IPS-11a (cell line): ENCODE data around the gene ACO2.

ENCODE experiments used
- H3K4me3 ChIP-seq: one replicate; pipeline ENCODE4 v1.5.1; 2013; ENCODE audit warnings: low read depth, low read length, control low read depth

The ACO2 gene

DNA sequence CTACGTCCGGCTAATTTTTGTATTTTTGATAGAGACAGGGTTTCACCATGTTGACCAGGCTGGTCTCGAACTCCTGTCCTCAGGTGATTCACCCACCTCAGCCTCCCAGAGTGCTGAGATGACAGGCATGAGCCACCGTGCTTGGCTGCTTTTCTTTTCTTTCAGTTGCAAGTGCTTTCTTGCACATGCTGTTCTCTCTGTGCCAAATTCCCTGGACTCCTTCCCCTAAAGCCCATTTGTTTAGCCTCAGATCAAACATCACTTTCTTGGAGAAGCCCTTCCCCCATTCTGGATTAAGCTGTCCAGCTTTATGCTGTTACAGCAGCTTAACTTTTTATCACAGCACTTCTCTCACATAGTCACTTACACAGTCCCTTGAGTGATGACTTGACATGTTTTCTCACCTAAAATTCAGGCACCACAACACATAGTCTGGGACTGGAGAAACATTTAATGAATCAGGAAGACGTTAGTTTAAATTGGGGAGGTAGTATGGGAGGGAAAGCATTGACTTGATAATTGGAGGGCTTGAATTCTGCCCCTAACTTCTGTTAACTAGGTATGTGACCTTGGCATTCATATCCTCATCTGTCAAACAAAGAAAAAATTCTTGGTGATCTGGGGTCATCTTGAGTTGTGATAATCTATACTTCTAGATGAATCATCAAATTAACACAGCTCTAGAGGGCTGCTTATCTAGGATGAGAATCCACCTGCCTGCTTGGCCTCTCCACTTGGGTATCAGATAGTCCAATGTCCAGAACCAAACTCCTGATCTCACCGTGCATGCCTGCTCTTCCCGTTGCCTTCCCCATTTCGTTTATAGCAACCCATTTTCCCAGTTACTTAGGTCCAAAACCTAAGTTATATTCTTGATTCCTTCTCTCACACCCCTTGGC is 18.4 kb downstream of the ACO2 start:
- no peak overlapping the region for H3K4me3 ChIP-seq

- H3K4me3 ChIP-seq, result no peak overlapping the region
Observed at GRCh38 chr22:41488076-41488475, 19.2 kb downstream of the ACO2 start.

DNA sequence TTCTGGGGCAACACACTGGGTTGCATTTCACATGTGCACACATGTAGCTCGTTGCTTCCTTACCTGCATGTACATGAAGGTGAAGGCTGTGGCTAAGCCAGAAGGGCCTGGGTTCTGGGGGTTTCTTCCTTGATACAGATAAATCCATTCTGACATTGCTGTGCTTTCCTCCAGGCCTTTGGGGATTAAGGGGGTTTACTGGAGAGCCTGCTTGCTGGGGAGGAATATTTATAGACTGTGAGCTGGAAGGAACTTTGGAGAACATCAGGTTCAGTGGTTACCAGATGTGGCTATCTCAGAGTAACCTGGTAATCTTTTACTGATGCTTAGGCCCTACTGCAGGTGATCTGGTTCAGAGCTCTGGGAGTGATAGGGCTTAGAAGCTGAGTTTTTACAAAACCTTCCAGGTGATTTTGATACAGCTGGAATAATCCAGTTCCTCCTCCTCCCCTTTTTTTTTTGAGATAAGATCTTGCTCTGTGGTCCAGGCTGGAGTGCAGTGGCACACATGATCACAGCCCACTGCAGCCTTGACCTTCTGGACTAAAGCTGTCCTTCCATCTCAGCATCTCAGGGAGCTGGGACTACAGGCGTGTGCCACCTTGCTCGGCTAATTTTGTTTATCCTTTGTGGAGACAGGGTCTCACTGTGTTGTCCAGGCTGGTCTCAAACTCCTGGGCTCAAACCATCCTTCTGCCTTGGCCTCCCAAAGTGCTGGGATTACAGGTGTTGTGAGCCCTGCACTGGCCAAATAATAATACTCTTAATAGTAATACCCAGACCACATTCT is 19.9 kb downstream of the ACO2 start:
- H3K4me3 ChIP-seq, result no peak overlapping the region

- no peak overlapping the region for H3K4me3 ChIP-seq
Observed at GRCh38 chr22:41491374-41492100, 22.6 kb downstream of the ACO2 start.

- no peak overlapping the region for H3K4me3 ChIP-seq
Observed at GRCh38 chr22:41498303-41498835, 29.5 kb downstream of the ACO2 start.

- no peak overlapping the region for H3K4me3 ChIP-seq
Observed at GRCh38 chr22:41499624-41500280, 30.8 kb downstream of the ACO2 start.

DNA sequence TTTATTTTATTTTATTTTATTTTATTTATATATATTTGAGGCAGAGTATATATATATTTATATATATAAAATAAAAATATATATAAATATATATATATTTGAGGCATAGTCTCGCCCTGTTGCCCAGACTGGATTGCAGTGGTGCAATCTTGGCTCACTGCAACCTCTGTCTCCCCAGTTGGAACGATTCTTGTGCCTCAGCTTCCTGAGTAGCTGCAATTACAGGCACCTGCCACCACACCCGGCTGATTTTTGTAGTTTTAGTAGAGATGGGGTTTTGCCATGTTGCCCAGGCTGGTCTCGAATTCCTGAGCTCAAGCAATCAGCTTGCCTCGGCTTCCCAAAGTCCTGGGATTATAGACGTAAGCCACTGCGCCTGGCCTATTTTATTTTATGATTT is 31.4 kb downstream of the ACO2 start:
- no peak overlapping the region for H3K4me3 ChIP-seq

- H3K4me3 ChIP-seq, result no peak overlapping the region
Observed at GRCh38 chr22:41501209-41501608, 32.3 kb downstream of the ACO2 start.

DNA sequence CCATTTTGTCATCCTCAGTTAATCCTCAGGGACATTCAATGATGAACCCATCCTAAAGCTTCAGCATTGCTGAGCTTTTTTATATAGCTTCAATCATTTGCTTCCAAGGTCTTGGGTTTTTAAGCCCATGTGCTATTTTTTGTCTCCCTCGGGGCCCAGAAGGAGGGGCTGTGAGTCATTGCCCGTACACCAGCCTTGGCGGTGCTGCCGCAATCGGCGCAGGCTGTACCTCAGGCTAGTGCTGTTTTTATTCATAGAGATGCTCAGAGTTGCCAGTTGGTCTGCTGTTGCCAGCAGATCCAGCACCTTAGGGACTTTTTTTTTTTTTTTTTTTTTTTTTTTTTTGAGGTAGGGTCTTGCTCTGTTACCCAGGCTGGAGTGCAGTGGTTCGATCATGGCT is 35.5 kb downstream of the ACO2 start:
- no peak overlapping the region for H3K4me3 ChIP-seq

DNA sequence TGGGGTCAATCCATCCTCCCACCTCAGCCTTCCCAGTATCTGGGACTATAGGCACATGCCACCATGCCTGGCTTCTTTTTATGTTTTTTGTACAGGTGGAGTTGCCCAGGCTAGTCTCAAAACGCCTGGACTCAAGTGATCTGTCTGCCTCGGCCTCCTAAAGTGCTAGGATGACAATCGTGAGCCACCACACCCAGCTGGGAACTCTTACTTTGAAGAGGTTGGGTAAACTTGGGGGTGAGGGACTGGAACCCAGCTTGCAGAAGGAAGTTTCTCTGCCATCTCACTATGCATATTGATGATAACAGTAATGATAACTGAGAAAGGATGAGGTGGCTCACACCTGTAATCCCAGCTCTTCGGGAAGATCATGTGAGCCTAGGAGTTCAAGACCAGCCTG is 35.9 kb downstream of the ACO2 start:
- H3K4me3 ChIP-seq, result no peak overlapping the region

DNA sequence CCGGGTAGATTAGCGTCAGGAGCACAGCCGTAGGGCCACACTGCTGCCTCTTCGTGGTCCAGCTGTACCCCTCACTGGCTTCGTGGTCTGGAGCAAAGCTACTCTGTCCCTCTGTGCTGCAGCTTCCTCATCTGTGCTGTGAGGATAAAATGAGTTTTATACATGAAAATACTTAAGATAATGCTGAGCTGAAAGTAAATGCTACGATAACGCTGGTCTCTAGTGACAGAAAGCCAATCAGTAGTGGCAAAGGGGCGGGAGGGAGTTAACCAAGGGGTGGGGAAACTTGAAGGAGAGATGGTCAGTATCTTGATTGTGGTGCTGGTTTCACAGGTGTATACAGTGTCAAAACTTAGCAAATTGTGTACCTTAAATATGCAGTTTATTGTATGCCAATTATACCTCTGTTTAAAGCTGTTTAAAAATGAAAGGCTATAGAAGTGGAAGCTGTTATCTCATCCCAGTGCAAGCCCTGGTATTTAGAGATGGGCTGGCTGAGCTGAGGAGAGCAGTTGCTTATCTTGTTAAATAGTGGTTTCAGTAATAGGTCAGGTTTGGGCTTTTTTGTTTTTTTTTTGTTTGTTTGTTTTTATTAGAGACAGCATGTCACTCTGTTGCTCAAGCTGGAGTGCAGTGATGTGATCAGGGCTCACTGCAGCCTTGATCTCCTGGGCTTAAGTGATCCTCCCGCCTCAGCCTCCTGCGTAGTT is 36.7 kb downstream of the ACO2 start:
- no peak overlapping the region for H3K4me3 ChIP-seq

DNA sequence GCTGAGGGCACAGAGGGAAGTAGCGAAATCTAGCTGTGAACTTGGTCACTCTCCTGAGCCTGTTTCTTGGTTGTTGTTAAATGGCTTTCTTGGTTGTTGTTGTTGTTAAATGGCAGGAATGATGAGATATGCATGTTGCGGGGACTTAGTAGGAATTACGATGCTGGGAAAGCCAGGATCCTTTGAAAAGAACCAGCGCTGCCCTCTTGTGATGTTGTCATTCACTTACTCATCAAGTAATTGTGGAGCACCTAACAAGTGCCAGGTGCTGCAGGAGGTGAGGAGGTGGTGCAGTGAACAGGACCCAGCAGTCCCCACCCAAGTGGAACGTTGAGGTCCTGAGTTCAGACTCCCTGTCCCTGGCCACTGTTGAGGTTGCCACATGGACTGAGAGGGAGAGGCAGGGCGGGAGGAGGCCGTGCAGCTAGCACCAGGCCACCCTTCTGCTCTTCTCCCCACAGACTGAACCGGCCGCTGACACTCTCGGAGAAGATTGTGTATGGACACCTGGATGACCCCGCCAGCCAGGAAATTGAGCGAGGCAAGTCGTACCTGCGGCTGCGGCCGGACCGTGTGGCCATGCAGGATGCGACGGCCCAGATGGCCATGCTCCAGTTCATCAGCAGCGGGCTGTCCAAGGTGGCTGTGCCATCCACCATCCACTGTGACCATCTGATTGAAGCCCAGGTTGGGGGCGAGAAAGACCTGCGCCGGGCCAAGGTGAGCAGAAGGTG is 38.6 kb downstream of the ACO2 start:
- H3K4me3 ChIP-seq, result no peak overlapping the region

DNA sequence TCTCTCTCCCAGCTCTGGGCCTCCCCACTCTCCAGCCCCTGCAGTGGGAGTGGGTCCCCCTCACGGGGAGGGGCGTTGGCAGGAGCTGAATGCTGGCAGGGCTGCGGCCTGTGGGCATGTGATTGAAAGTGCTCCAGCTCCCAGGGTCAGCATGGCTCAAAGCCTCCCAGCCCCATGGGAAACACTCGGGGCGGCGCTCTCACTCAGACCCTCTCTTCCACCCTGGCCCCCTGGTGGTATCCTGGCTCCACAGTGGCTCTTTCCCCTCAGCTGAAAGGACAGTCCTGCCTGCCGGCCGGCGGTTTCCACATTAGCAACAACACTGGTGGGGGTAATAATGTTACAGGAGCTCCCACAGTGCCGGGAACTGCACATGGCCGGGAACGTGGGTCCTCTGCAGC is 39.9 kb downstream of the ACO2 start:
- no peak overlapping the region for H3K4me3 ChIP-seq

DNA sequence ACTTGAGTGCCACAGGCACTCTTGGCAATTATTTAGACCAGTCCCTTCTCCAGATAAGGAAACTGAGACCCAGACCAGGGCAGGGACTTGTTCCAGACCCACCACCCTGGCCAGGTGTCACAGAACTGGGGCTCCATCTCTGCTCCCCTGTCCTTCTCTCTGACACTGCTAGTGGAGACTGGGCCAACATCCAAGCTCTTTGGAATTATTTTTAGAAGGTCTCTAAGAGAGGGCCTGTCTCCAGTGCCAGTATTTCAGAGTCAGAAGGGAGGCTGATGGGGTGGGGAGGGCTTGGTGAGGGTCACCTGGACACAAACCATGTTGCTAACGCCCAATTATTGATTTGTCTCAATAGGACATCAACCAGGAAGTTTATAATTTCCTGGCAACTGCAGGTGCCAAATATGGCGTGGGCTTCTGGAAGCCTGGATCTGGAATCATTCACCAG is 42.6 kb downstream of the ACO2 start:
- no peak overlapping the region for H3K4me3 ChIP-seq

DNA sequence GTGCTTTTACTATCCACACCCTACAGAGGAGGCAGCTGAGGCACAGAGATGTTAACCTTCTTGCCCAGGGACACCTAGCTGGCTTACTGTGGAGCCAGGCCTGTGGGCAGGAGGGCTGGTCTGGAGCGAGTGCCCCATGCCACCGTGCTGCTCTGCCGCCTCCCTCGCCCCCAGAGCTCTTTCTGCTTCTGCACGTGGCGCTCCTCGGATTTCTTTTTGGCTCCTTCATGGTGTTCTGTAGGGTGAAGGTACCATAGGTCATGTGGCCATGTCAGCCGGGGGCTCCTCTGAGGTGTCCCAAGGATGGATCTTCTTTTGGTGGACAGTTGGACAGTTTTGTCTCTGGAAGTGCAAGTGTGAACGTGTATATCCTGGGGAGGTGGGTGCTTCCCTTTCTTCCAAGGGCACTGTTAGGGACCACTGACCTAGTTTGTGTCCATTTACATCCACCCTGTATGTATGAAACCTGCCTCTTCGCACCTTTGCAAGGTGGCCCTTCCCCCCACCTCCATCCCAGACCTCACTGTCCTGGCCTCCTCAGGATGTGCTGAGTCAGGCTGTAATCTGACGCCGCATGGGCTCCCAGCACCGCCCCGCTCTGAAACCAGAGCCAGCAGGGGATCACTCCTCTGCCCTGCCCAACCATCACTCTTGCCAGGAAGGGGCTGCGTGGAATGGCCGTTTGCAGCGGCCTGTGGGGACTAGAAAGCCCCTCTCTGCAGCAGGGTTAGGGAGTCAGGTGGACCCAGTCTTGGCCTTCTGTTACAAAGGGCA is 43.7 kb downstream of the ACO2 start:
- no peak overlapping the region for H3K4me3 ChIP-seq

DNA sequence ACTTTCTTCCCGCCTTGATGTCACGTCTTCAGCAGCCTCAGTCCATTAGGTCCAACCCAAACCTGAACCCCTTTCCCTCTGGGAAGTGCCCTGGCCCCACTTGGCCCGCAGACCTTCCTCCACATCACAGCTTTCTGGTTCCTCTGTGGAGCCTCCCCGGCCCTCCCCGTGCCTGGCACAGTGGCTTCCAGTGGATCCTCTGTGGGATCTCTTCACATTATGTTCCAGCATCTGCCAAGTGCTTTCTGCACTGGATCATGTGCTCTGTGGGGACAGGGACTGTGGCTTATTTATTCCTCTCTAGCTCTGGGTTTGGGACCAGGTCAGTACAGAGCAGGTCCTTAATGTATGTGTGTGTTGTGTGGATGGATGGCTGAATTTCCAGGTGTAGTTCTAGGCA is 44.5 kb downstream of the ACO2 start:
- no peak overlapping the region for H3K4me3 ChIP-seq

DNA sequence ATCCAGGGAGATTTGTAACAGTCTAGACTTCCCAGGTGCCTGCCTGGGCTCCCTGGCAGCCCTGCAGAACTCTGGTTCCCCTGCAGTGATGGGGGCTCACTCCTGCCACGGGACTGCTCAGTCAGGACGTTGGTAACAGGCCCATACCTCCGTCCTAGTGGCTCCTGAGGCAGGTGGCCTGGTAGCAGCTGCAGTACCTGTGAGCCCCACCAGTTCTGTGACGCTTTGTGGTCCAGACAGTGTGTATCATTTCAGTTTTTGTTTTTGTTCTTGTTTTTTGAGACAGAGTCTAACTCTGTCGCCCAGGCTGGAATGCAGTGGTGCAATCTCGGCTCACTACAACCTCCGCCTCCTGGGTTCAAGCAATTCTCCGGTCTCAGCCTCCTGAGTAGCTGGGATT is 47.5 kb downstream of the ACO2 start:
- H3K4me3 ChIP-seq, result no peak overlapping the region

DNA sequence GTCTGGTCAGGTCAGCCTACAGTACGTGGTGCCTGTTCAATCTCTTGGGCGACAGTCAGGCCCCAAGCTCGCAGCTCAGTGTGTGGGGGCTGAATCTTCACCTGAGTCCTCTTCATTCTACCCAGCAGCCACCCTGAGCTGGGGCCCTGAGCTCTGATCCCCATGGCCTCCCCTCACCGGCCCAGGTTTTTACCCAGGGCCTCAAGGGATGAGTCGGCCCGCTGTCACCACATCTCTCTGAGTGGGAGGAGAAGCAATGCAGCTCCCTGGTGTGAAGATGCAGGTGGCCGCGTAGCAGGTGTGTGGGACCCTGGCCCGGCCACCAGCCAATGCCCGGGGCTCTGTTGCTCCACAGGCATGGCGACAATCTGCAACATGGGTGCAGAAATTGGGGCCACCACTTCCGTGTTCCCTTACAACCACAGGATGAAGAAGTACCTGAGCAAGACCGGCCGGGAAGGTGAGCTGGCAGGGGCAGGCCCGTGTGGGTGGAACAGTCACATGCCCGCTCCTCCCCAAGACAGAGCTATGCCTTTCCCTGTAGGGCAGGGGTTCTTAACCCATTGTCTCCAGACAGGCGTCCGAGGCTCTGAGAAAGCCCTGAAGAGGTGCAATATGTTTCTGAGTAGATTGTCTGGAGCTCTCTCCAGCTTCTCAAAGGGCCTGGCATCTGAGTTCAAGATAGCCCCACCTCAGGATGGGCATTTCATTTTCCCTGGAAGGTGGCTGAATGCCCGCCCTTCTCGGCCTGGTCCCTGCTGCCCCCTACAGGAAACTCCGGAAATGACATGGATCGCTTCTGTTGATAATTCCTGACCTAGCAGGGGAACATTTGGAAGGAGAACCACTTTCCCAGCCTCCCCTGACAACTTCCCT is 48.5 kb downstream of the ACO2 start:
- no peak overlapping the region for H3K4me3 ChIP-seq
